Hematopoietic multipotent progenitor cell treated with erythropoietin and hydrocortisone succinate and interleukin-3 and kit ligand, for 17 days (in vitro differentiated cells): ENCODE results near the gene GEMIN7.

Source experiments
- DNase-seq: peaks from one replicate; pipeline ENCODE4 v3.0.0-alpha.2; 2015; ENCODE audit warnings: low spot score

Gene GEMIN7

GRCh38 chr19:45090034-45090433 is 11.0 kb downstream of the GEMIN7 start:
- no peak for DNase-seq

- DNase-seq = no peak
Measured at GRCh38 chr19:45090606-45091005, 11.5 kb downstream of the GEMIN7 start.

- peak; percentile 99 for DNase-seq
Measured at GRCh38 chr19:45091031-45091923, 12.2 kb downstream of the GEMIN7 start.

GRCh38 chr19:45092747-45093678 is 14.0 kb downstream of the GEMIN7 start, which contains the start of gene PPP1R37:
Gene PPP1R37, plus strand, starts transcription at chr19:45093179. Its CDS starts 147 bp downstream, at chr19:45093326.
- peak; percentile 98 for DNase-seq

- DNase-seq = no peak
Measured at GRCh38 chr19:45094137-45094536, 15.1 kb downstream of the GEMIN7 start.

GRCh38 chr19:45094707-45095106 is 15.6 kb downstream of the GEMIN7 start:
- DNase-seq = no peak

- DNase-seq = no peak
Measured at GRCh38 chr19:45095496-45096413, 16.7 kb downstream of the GEMIN7 start.

- DNase-seq = no peak
Measured at GRCh38 chr19:45096700-45097099, 17.6 kb downstream of the GEMIN7 start.

- DNase-seq = no peak
Measured at GRCh38 chr19:45097450-45097775, 18.4 kb downstream of the GEMIN7 start.

- no peak for DNase-seq
Measured at GRCh38 chr19:45097776-45098520, 18.9 kb downstream of the GEMIN7 start.

- DNase-seq = no peak
Measured at GRCh38 chr19:45098521-45099466, 19.7 kb downstream of the GEMIN7 start.

GRCh38 chr19:45099467-45100191 is 20.6 kb downstream of the GEMIN7 start:
- DNase-seq = no peak

GRCh38 chr19:45100201-45100600 is 21.1 kb downstream of the GEMIN7 start:
- no peak for DNase-seq

- no peak for DNase-seq
Measured at GRCh38 chr19:45100846-45101252, 21.8 kb downstream of the GEMIN7 start.

GRCh38 chr19:45101806-45102205 is 22.7 kb downstream of the GEMIN7 start:
- DNase-seq = no peak

GRCh38 chr19:45102481-45102880 is 23.4 kb downstream of the GEMIN7 start:
- no peak for DNase-seq

GRCh38 chr19:45103156-45103507 is 24.1 kb downstream of the GEMIN7 start:
- DNase-seq = no peak

GRCh38 chr19:45103508-45104319 is 24.7 kb downstream of the GEMIN7 start:
- no peak for DNase-seq
